Mesothelial cell of epicardium (in vitro differentiated cells): Measurements from ENCODE around the gene CDCA3. TPM values are rescaled to one million over a fixed set of nuclear protein-coding genes. Genes with fewer than 3 reads are reported as not detected.

Source experiments
- DNase-seq, 2 experiments: peaks; one replicate each; pipeline ENCODE4 v3.0.0; 2021; ENCODE audit warnings: low spot score in 2 of 2; ENCODE audit not compliant: unreplicated experiment in 2 of 2
- H3K27ac Mint-ChIP-seq: 2 replicates; pipeline ENCODE4 v1.8.0; 2021; ENCODE audit warnings: mixed read lengths
- H3K27me3 Mint-ChIP-seq: 2 replicates; pipeline ENCODE4 v1.8.0; 2021; ENCODE audit warnings: low read depth, mixed read lengths
- H3K36me3 Mint-ChIP-seq: 2 replicates; pipeline ENCODE4 v1.8.0; 2021; ENCODE audit warnings: mixed read lengths
- H3K4me1 Mint-ChIP-seq: 2 replicates; pipeline ENCODE4 v1.8.0; 2021; ENCODE audit warnings: mixed read lengths
- H3K4me3 Mint-ChIP-seq: 2 replicates; pipeline ENCODE4 v1.8.0; 2021; ENCODE audit warnings: mild to moderate bottlenecking, moderate library complexity, mixed read lengths
- H3K9me3 Mint-ChIP-seq: 2 replicates; pipeline ENCODE4 v1.8.0; 2021; ENCODE audit warnings: mixed read lengths
- CTCF ChIP-seq: fragments of 200-600 bp; sonication (generic); IDR thresholded peaks from one replicate; pipeline ENCODE4 v1.5.0; 2021; ENCODE audit warnings: antibody characterized with exemption; ENCODE audit not compliant: unreplicated experiment
- total RNA-seq: library from RNA; stranded (reverse); gene quantifications from 3 replicates; pipeline ENCODE4 v1.2.1, GENCODE V29; 2021

Gene CDCA3
- total RNA-seq, 1 donor from 2014 or later, result 14.3 TPM

- H3K4me1 Mint-ChIP-seq, result peaks cover 42% of the 10 kb centered on the region
- no peak for DNase-seq
- H3K27ac Mint-ChIP-seq, result peak overlapping the region; percentile 65
- H3K36me3 Mint-ChIP-seq, result no peaks in the 10 kb centered on the region
- no peak for TF ChIP-seq CTCF
- no peaks in the 10 kb centered on the region for H3K9me3 Mint-ChIP-seq
- H3K4me3 Mint-ChIP-seq, result no peak overlapping the region
- H3K27me3 Mint-ChIP-seq, result peaks cover 8% of the 10 kb centered on the region
Measured at GRCh38 chr12:6818222-6818621, 32.9 kb downstream of the CDCA3 start.

GRCh38 chr12:6817662-6818157, 33.4 kb downstream of the CDCA3 start:
- no peak for DNase-seq
- H3K27me3 Mint-ChIP-seq, result peaks cover 7% of the 10 kb centered on the region
- no peak overlapping the region for H3K4me3 Mint-ChIP-seq
- no peaks in the 10 kb centered on the region for H3K36me3 Mint-ChIP-seq
- H3K9me3 Mint-ChIP-seq, result no peaks in the 10 kb centered on the region
- H3K4me1 Mint-ChIP-seq, result peaks cover 37% of the 10 kb centered on the region
- TF ChIP-seq CTCF, result no peak
- no peak overlapping the region for H3K27ac Mint-ChIP-seq

- no peaks in the 10 kb centered on the region for H3K36me3 Mint-ChIP-seq
- H3K27me3 Mint-ChIP-seq, result peaks cover 6% of the 10 kb centered on the region
- H3K27ac Mint-ChIP-seq, result no peak overlapping the region
- no peak overlapping the region for H3K4me3 Mint-ChIP-seq
- DNase-seq, result no peak
- peaks cover 31% of the 10 kb centered on the region for H3K4me1 Mint-ChIP-seq
- no peaks in the 10 kb centered on the region for H3K9me3 Mint-ChIP-seq
- no peak for TF ChIP-seq CTCF
Measured at GRCh38 chr12:6817098-6817497, 34.0 kb downstream of the CDCA3 start.

GRCh38 chr12:6816598-6816997, 34.5 kb downstream of the CDCA3 start:
- Mint-ChIP-seq H3K9me3 (no peaks in the 10 kb centered on the region), H3K27me3 (peaks cover 6% of the 10 kb centered on the region), H3K4me3 (no peak overlapping the region)

GRCh38 chr12:6813363-6813762, 37.7 kb downstream of the CDCA3 start:
- Mint-ChIP-seq H3K4me3 (no peak overlapping the region), H3K27ac (no peak overlapping the region), H3K4me1 (peaks cover 11% of the 10 kb centered on the region), H3K36me3 (no peaks in the 10 kb centered on the region), H3K27me3 (peaks cover 6% of the 10 kb centered on the region), H3K9me3 (no peaks in the 10 kb centered on the region)
- TF ChIP-seq CTCF, result no peak
- DNase-seq, result no peak

More at GRCh38 chr12:6816598-6816997, 34.5 kb downstream of the CDCA3 start:
- Mint-ChIP-seq H3K4me1 (peaks cover 28% of the 10 kb centered on the region), H3K27ac (no peak overlapping the region), H3K36me3 (no peaks in the 10 kb centered on the region)
- TF ChIP-seq CTCF, result no peak
- DNase-seq, result no peak

GRCh38 chr12:6810758-6811157, 40.3 kb downstream of the CDCA3 start:
- no peak overlapping the region for H3K4me3 Mint-ChIP-seq
- H3K36me3 Mint-ChIP-seq, result no peaks in the 10 kb centered on the region
- peaks cover 6% of the 10 kb centered on the region for H3K27me3 Mint-ChIP-seq
- TF ChIP-seq CTCF, result no peak
- H3K9me3 Mint-ChIP-seq, result no peaks in the 10 kb centered on the region
- no peak for DNase-seq
- peak overlapping the region; percentile 23 for H3K27ac Mint-ChIP-seq
- H3K4me1 Mint-ChIP-seq, result peaks cover 8% of the 10 kb centered on the region
